GM12872 (cell line): ENCODE measurements around the gene OTX2.

Experiments used
- CTCF ChIP-seq: IDR thresholded peaks from 3 replicates; pipeline ENCODE4 v1.5.1; 2011; ENCODE audit warnings: low read depth, mild to moderate bottlenecking, low read length, moderate library complexity; ENCODE audit not compliant: insufficient read depth

Gene OTX2

DNA sequence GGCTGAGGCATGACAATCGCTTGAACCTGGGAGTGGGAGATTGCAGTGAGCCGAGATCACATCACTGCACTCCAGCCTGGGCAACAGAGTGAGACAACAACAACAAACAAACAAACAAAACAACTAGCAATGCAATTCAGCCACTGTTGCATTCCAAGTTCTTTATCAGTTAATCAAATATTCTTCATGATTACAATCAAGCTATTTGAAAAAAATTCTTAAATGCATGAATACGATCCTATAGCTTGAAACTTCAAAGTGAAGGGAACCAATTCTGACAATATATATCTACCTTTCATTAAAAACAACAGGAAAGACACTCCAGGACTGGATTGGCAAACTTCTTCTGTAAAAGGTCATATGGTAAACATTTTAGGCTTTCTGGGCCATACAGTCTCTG is 31.3 kb upstream of the OTX2 start:
- no peak for TF ChIP-seq CTCF

DNA sequence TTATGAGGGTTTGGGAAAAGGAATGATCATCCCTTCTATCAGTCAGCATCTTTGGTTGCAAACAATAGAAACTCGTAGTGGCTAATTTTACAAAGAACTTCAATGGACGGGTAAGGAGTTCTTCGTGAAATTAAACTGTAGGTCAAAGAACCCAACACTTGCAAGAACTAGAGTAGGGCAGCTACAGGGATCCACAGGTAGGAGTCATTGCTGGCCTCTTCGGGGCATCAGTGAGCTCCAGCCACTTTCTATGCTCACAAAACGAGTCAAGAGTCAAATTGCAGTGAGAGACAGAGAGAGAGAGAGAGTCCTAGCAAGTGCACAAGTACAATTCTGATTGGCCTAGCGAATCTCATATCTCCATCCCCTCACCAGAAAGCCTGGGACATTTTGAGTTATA is 29.9 kb upstream of the OTX2 start:
- no peak for TF ChIP-seq CTCF

DNA sequence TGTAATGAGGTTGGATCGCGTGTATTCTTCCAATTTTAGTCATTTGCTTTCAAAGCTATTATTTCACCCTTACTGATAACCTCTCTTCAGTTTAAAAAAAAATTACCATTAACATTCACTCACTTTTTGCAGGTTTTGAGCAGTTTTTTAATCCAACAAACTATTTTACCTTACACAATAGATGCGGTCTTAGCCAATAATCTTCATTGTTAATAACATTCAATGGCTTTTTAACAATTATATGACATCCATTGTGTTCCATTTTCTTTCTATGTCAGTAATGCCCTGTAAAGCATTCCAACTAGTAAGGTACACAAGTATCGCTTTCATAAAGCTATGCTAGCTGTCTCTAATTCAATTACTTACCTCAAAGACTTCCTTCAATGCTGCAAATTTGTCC is 18.9 kb upstream of the OTX2 start:
- TF ChIP-seq CTCF, result no peak

DNA sequence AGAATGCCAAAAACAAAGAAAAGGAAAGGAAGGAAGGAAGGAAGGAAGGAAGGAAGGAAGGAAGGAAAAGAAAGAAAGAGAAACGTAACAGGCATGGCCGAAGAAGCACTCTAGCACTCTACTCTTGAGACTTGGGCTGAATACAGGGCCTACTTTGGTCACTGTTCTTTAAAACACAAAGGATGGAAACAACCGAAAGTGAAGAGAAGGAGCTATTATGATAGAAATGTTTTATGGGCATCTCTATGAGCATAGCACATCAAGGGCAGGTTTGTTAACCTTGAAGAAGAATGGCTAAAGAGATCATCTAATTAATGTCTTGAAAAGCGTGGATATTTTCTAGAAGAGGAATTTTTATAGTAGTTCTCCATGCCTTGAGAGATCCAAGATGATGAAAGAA is 15.9 kb upstream of the OTX2 start:
- no peak for TF ChIP-seq CTCF

- no peak for TF ChIP-seq CTCF
Observed at GRCh38 chr14:56821805-56822610, 11.7 kb upstream of the OTX2 start.

DNA sequence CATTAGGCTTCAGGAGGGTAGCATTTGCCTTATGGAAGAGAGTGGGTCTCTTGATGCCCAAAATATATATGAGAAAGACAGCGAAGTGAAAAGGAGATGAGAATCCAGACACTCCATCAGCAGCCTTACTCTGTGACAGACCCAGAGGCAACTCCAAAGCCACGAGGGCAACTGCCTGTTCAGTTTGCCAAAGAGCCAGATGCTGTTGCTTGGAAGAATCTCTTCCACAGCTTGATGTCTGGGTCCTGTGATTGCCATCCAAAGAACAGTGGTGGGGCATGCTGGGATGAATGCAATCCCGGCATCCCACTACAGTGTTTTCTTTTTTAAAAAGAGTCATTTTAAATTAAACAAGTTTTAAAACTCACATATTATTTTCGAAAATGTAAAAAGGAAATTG is 10.9 kb upstream of the OTX2 start:
- no peak for TF ChIP-seq CTCF

DNA sequence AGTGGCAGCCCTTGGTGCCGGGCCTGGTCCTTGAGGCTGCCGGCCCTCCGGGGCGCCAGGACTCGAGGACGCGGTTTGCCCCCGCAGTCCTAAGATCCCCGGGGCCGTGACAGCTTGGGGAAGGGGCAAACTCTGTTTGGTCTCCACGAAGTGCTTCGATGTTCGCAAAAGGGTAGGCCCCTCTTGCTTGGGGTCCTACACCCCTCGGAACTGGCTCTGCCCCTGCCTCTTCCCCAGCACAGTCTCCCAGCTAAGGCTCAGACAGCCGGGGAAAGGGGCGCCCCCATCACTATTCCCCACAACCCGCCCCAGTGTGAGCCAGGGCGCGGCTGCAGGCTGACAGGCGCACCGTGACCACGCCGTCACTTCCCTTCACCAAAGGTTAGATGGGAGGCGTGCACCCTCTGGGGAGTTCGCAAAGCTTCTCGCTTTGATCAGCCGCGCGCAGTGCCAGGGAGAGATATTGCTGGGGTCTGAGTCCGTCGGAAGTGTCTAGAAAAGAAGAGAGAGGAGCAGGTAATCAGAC is 7.2 kb upstream of the OTX2 start:
- TF ChIP-seq CTCF, result no peak
